Kidney epithelial cell (primary cell): ENCODE results near the gene NUAK1. TPM values are rescaled to one million over a fixed set of nuclear protein-coding genes. Genes with fewer than 3 reads are reported as not detected.

Experiments used
- DNase-seq: peaks from one replicate; pipeline ENCODE4 v3.0.0-alpha.2; 2010; ENCODE audit warnings: low read depth
- H3K27me3 ChIP-seq: 2 replicates; pipeline ENCODE4 v1.6.0; 2011; ENCODE audit warnings: low read length; ENCODE audit not compliant: control insufficient read depth, insufficient read depth
- H3K36me3 ChIP-seq: 2 replicates; pipeline ENCODE4 v1.5.1; 2011; ENCODE audit warnings: low read length; ENCODE audit not compliant: control insufficient read depth, insufficient read depth
- H3K4me3 ChIP-seq: 2 replicates; pipeline ENCODE4 v1.5.1; 2011; ENCODE audit warnings: low read depth, mild to moderate bottlenecking, control low read depth, low read length
- total RNA-seq: library from RNA; depleted of rRNA; stranded (reverse); fragments of >200 nt; gene quantifications from 2 replicates; pipeline ENCODE4 v1.2.3, GENCODE V29; 2015
- TF ChIP-seq, protein P1 (sequence below): IDR thresholded peaks from 2 replicates; pipeline ENCODE4 v1.5.1; 2011; ENCODE audit warnings: mild to moderate bottlenecking, moderate library complexity, low read length, control low read depth, inconsistent platforms; ENCODE audit not compliant: insufficient read depth, poor library complexity, severe bottlenecking

The NUAK1 gene
- total RNA-seq, 1 donor from 2014 or later = 38.2 TPM

GRCh38 chr12:106171117-106171750 lies 32.5 kb upstream of the NUAK1 start:
- DNase-seq = no peak
- TF ChIP-seq, protein P1, sequence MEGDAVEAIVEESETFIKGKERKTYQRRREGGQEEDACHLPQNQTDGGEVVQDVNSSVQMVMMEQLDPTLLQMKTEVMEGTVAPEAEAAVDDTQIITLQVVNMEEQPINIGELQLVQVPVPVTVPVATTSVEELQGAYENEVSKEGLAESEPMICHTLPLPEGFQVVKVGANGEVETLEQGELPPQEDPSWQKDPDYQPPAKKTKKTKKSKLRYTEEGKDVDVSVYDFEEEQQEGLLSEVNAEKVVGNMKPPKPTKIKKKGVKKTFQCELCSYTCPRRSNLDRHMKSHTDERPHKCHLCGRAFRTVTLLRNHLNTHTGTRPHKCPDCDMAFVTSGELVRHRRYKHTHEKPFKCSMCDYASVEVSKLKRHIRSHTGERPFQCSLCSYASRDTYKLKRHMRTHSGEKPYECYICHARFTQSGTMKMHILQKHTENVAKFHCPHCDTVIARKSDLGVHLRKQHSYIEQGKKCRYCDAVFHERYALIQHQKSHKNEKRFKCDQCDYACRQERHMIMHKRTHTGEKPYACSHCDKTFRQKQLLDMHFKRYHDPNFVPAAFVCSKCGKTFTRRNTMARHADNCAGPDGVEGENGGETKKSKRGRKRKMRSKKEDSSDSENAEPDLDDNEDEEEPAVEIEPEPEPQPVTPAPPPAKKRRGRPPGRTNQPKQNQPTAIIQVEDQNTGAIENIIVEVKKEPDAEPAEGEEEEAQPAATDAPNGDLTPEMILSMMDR = no peak
- H3K36me3 ChIP-seq = no peaks in the 10 kb centered on the region

DNA sequence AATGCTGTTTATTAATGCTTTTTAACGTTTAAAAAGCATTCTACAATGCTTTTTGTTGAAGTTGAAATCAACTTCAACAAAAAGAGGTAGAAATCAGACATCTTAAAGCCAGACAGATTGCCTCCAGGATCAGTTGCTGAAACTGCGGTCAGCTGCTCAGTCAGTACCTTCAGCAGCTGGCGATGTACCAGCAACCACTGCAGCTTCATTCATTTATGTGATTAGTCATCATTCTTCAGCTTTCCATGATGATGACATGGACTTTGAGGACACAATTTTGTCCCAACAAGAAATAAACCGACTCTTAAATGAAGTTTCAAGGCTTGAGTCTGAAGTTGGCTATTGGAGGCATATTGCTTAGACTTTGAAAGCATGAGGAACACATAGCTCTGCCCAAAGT lies 31.5 kb upstream of the NUAK1 start:
- DNase-seq = peak; percentile 31
- TF ChIP-seq, protein P1 = no peak
- Histone ChIP-seq H3K27me3 (no peaks in the 10 kb centered on the region), H3K4me3 (no peak overlapping the region), H3K36me3 (no peaks in the 10 kb centered on the region)

More at GRCh38 chr12:106171117-106171750, 32.5 kb upstream of the NUAK1 start:
- Histone ChIP-seq H3K4me3 (no peak overlapping the region), H3K27me3 (no peaks in the 10 kb centered on the region)

DNA sequence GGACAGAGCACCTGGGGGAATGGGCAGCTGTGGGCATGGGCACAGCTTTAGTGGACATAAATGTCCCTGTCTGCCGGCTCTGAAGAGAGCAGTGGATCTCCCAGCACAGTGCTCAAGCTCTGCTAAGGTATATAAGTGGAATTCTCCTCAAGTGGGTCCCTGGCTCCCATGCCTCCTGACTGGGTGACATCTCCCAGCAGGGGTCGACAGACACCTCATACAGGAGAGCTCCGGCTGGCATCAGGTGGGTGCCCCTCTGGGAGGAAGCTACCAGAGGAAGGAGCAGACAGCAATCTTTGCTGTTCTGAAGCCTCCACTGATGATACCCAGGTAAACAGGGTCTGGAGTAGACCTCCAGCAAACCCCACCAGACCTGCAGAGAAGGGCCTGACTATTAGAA lies 25.0 kb upstream of the NUAK1 start:
- TF ChIP-seq, protein P1 = no peak
- Histone ChIP-seq H3K36me3 (no peaks in the 10 kb centered on the region), H3K4me3 (no peak overlapping the region), H3K27me3 (no peaks in the 10 kb centered on the region)
- no peak for DNase-seq

GRCh38 chr12:106161491-106161890 lies 22.7 kb upstream of the NUAK1 start:
- TF ChIP-seq, protein P1 = no peak
- DNase-seq = no peak
- no peak overlapping the region for H3K4me3 ChIP-seq
- no peaks in the 10 kb centered on the region for H3K27me3 ChIP-seq
- H3K36me3 ChIP-seq = no peaks in the 10 kb centered on the region

- Histone ChIP-seq H3K27me3 (no peaks in the 10 kb centered on the region), H3K36me3 (no peaks in the 10 kb centered on the region), H3K4me3 (no peak overlapping the region)
- TF ChIP-seq, protein P1 = no peak
- no peak for DNase-seq
Measured at GRCh38 chr12:106160915-106161314, 22.2 kb upstream of the NUAK1 start.

DNA sequence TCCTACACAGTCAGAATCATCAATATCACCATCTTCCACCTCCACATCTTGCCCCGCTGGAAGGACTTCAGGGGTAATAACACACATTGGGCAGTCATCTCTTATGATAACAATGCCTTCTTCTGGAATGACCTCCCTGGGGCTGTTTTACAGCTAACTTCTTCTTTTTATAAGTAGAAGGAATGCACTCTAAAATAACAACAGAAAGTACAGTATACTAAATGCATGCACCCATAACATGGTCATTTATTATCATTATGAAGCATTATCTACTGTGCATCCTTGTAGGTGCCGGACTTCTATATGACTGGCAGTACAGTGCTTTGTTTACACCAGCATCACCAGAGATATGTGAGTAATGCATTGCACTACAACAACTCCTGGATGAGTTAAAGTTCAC lies 19.0 kb upstream of the NUAK1 start:
- DNase-seq = no peak
- no peak overlapping the region for H3K4me3 ChIP-seq
- TF ChIP-seq, protein P1 = no peak
- H3K36me3 ChIP-seq = no peaks in the 10 kb centered on the region
- no peaks in the 10 kb centered on the region for H3K27me3 ChIP-seq
